EH (cell line): ENCODE data around the gene ARSG.
A peak's percentile ranks its signal among the peaks of the same experiment; 100 is the strongest.
"Not testable (repeated sequence)": the region's sequence is repeated elsewhere in the genome, so short reads cannot be mapped to it uniquely, and the experiment has no call there.

Experiments
- DNase-seq: peaks from one replicate; pipeline ENCODE4 v3.0.0-alpha.2; 2015; ENCODE audit warnings: low read depth

The ARSG gene

GRCh38 chr17:68277807-68278206 is 13.5 kb upstream of the ARSG start:
- no peak for DNase-seq

- DNase-seq: not testable (repeated sequence)
These were observed 9.3 kb upstream of the ARSG start for GRCh38 chr17:68281965-68282364.

- no peak for DNase-seq
These were observed 2.9 kb upstream of the ARSG start for GRCh38 chr17:68288375-68288774.

GRCh38 chr17:68288804-68289203 is 2.5 kb upstream of the ARSG start:
- no peak for DNase-seq

- no peak for DNase-seq
These were observed 1.8 kb upstream of the ARSG start for GRCh38 chr17:68289473-68289872.

GRCh38 chr17:68289936-68290267 is 1.4 kb upstream of the ARSG start:
- DNase-seq: no peak

GRCh38 chr17:68290268-68290954 is 884 bp upstream of the ARSG start:
- DNase-seq: no peak

- peak; percentile 63 for DNase-seq
These were observed 767 bp downstream of the ARSG start for GRCh38 chr17:68291836-68292688.

GRCh38 chr17:68292689-68293040 is 1.4 kb downstream of the ARSG start:
- no peak for DNase-seq

GRCh38 chr17:68293490-68294195 is 2.3 kb downstream of the ARSG start:
- DNase-seq: no peak

GRCh38 chr17:68294196-68294555 is 2.9 kb downstream of the ARSG start:
- no peak for DNase-seq

GRCh38 chr17:68294617-68295016 is 3.3 kb downstream of the ARSG start:
- no peak for DNase-seq

GRCh38 chr17:68295086-68295485 is 3.8 kb downstream of the ARSG start:
- no peak for DNase-seq

- no peak for DNase-seq
These were observed 5.2 kb downstream of the ARSG start for GRCh38 chr17:68296217-68297191.

GRCh38 chr17:68297195-68297594 is 5.9 kb downstream of the ARSG start:
- no peak for DNase-seq

- DNase-seq: no peak
These were observed 7.3 kb downstream of the ARSG start for GRCh38 chr17:68298601-68299000.

GRCh38 chr17:68299817-68300216 is 8.5 kb downstream of the ARSG start:
- DNase-seq: no peak

GRCh38 chr17:68301438-68301959 is 10.2 kb downstream of the ARSG start:
- DNase-seq: no peak

GRCh38 chr17:68302066-68302564 is 10.8 kb downstream of the ARSG start:
- DNase-seq: no peak

- DNase-seq: no peak
These were observed 11.4 kb downstream of the ARSG start for GRCh38 chr17:68302666-68303065.

- no peak for DNase-seq
These were observed 13.4 kb downstream of the ARSG start for GRCh38 chr17:68304706-68305105.

- no peak for DNase-seq
These were observed 13.8 kb downstream of the ARSG start for GRCh38 chr17:68305142-68305541.
